PC-9 (cell line): ENCODE measurements around the gene LYG1.

Experiments
- CTCF ChIP-seq: fragments of 200-600 bp; sonication (generic); conservative IDR thresholded peaks from 2 replicates; pipeline ENCODE4 v1.6.1; 2017; ENCODE audit warnings: mixed run types, antibody characterized with exemption, mild to moderate bottlenecking, moderate library complexity
- EZH2 ChIP-seq: fragments of 200-600 bp; sonication (generic); IDR thresholded peaks from 2 replicates; pipeline ENCODE4 v1.8.0; 2017; ENCODE audit warnings: antibody characterized with exemption, low read depth

DNA sequence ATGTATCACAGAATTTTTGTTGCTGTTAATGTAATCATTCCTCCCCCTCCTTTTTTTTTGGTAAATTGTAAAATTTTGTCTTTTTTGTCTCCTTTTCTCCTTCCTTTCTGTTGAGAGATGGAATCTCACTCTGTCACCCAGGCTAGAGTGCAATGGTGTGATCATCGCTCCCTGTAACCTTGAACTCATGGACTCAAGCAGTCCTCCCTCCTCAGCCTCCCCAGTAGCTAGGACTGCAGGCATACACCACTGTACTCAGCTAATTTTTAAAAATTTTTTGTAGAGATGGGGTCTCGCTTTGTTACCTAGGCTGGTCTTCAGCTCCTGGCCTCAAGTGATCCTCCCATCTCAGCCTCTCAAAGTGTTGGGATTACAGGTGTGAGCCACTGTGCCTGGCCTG, 41.5 kb upstream of the LYG1 start:
- no peak for TF ChIP-seq EZH2
- no peak for TF ChIP-seq CTCF
